Mucosa of gallbladder (tissue), 1 donor: ENCODE data around the gene ADCY3. TPM values are rescaled to one million over a fixed set of nuclear protein-coding genes. Genes with fewer than 3 reads are reported as not detected.

Source experiments
- DNase-seq: peaks from one replicate; pipeline ENCODE4 v3.0.0-alpha.2; 2020; ENCODE audit warnings: low spot score
- total RNA-seq: library from RNA; stranded (reverse); gene quantifications from one replicate; pipeline ENCODE4 v1.2.1, GENCODE V29; 2021
- donor health status: DM: no; HTN: no; CAD: no.

ADCY3 gene
- total RNA-seq, 1 donor from 2014 or later: 30.1 TPM

- no peak for DNase-seq
These were observed 16.6 kb downstream of the ADCY3 start for GRCh38 chr2:24903161-24904103.

GRCh38 chr2:24899361-24899910 is 20.6 kb downstream of the ADCY3 start:
- DNase-seq: no peak

DNA sequence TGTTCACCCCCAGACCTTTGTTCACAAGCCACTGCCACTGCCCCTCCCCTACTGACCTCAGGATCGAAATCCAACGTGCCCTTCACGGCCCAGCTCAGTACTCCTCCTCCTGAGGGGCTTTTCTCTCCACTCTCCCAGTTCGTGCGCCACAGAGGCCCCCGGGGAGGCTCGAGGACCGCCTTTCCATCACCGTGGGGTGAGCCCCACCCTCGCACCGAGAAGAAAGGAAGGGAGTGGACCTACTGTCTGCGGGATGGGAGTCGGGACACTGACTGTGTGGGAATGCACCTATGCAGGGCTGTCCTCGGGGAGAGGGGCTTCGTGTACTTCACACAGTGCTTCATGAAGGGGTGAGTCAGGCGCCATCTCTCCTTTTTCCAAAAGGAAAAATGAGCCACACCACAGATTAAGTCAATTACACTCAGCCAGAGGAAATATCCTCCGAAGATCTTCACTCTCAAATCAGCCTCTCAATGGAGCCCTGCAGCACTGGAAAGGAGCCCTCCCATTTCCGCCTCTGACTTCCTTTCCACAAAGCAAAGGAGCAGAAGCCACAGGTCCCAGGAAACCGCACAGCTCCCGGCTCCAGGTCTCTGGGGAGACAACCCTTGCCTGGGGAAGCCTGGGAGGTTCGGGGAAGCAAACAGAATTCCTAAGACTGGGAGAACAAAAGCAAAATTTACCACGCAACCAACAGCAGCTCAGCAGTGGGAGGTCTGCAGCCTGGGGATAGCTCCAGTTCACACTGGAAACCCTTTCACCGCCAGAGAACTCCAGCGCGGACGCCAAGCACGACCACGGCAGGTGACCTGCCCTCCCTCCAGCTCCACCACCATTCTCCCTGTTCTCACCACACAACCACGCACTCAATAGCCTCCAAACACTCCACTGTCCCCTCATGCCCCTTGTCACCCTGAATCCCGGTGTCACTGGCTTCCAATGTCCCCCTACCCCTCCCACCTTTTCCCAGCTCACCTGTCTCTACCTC is 21.6 kb downstream of the ADCY3 start:
- DNase-seq: no peak

GRCh38 chr2:24894750-24895149 is 25.3 kb downstream of the ADCY3 start:
- no peak for DNase-seq

DNA sequence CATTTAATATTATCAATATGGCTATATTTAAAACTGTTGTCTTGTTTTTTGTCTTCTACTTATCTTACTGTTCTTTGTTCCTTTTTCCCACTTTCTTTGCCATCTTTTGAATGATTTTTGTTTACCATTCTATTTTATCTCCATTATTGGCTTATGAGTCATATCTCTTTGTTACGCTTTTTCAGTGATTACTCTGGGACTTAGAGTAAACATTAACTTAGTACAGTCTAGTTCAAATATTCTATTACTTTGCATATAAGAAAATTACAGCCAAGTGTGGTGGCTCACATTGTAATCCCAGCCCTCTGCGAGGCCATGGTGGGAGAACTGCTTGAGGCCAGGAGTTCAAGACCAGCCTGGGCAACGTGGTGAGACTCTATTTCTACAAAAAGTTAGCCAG is 26.1 kb downstream of the ADCY3 start:
- DNase-seq: no peak

- DNase-seq: no peak
These were observed 27.1 kb downstream of the ADCY3 start for GRCh38 chr2:24892928-24893327.

DNA sequence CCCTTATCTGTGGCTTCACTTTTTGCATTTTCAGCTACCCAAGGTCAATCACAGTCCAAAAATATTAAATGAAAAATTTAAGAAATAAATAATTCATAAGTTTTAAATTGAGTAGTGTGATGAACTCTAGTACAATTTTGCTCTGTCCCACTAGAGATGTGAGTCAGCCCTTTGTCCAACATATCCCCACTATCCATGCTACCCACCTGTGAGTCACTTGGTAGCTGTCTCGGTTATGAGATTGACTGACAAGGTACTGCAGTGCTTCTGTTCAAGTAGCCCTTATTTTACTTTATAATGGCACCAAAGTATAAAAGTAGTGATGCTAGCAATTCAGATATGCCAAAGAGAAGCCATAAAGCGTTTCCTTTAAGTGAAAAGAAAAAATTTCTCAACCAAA is 28.8 kb downstream of the ADCY3 start:
- DNase-seq: no peak

- no peak for DNase-seq
These were observed 30.8 kb downstream of the ADCY3 start for GRCh38 chr2:24889221-24889620.

DNA sequence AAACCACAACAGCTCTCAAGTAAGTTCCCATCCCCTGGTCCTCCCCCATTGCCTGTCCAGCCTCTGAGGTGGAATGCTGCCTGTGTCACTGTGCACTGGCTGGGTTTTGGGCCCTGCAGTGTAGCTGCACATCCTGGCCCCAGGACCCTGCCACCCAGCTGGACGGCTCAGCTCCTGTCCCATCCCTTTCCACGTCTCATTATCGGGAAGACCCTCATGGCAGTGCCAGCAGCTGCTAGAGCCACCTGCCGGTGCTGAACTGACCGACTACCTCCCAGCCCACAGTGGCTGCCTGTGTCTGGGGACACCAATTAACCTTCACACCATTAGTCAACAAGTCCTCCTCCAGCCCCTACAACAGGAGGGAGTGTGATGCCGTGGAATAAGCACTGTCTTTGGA is 31.9 kb downstream of the ADCY3 start:
- no peak for DNase-seq

DNA sequence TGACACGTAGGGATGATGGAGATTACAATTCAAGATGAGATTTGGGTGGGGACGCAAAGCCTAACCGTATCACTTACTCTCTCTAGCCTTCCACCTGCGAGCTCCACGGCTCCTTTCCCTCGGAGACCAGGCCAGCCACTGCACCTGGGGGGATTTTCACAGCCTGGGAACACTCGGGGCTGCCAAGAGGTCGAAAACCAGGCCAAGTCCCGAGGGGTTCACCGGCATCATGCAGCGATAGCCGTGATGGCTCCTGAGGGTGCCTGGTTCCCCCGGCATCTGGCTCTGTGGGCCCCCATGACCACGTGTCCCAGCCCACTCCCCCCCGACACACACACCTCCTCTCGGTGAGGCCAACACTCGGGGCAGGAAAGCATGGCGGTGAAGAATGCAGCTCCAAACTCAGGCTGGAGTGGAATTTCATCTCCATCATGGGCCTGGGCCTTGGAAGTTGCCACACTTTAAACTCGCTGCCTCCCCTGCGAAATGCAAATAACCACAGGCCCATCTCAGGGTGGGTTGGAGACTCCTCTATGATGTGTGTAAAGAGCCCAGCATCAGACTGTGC is 32.6 kb downstream of the ADCY3 start:
- DNase-seq: no peak

- no peak for DNase-seq
These were observed 33.2 kb downstream of the ADCY3 start for GRCh38 chr2:24886691-24887304.

- DNase-seq: no peak
These were observed 33.9 kb downstream of the ADCY3 start for GRCh38 chr2:24886126-24886501.

GRCh38 chr2:24885221-24886125 is 34.6 kb downstream of the ADCY3 start:
- no peak for DNase-seq

DNA sequence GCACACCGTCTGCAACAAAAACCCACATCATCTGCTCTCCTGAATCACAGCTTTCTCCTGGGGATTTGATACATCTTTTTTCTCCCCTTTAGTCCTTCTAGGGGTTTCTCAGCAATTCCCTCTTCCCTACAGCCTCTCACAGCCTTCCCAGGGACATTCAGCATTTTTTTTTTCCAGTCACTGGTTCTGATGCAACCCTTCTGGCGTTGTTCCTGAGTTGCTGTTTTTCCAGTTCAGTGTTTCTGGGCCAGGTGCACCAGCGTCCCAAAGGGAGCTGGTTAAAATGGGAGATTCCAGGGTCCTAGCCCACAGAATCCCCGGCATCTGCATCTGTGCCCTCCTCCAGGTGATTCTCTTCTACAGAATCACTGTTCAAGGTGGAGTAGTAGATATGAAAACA is 36.1 kb downstream of the ADCY3 start:
- DNase-seq: no peak

GRCh38 chr2:24881623-24882022 is 38.4 kb downstream of the ADCY3 start:
- DNase-seq: no peak

DNA sequence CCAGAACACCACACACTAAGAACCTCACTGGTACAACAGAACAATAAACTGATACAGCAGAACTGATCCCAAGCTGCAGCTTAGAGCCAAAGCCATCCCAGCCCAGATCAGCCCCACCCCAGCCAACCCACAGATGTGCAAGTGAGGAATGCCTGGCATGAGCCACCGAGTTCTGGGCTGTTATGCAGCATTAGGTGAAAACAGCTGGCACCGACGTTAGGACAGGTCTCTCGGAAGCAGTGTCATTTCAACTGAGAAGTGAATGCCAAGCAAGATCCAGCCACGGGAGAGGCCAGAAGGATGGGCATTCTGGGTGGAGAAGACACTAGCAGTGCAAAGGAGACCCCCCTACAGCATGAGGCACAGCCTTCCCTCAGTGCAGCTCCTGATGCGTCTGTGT is 38.9 kb downstream of the ADCY3 start:
- no peak for DNase-seq

- DNase-seq: no peak
These were observed 41.7 kb downstream of the ADCY3 start for GRCh38 chr2:24878341-24878740.

GRCh38 chr2:24877646-24878045 is 42.4 kb downstream of the ADCY3 start:
- DNase-seq: no peak

DNA sequence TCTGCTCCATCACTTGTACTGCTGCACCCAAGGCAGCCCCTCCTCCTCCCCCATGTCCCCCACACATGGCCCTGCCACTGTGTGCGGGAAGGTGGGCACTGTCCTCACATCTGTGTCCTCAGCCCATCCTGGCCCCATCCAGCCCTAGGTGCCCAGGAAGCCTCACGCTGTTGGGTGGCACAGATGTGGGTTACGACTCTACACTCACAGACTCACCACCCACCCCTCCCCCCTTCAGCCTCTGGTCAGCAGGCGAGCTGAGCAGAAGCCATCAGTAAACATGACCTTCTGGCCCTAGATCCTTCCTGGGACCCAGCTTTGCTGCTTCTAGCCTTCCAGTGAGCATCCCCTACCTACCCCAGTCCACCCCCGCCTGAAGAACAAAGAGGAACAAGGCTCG is 43.0 kb downstream of the ADCY3 start:
- DNase-seq: no peak

DNA sequence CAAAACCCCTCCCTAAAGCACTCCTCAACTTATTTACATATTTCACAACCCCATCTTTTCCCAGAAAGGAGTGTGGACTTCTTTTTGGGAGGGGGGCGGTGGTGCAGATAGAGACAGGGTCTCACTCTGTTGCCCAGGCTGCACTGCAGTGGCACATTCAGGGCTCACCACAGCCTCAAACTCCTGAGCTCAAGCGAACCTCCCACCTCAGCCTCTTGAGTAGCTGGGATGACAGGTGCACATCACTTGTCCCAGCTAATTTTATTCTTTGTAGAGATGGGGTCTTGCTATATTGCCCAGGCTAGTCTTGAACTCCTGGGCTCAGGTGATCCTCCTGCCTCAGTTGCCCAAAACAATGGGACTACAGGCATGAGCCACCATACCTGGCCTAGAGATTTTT is 44.1 kb downstream of the ADCY3 start:
- DNase-seq: no peak
